Keratinocyte (primary cell): Measurements from ENCODE around the gene CUBN.

Experiments
- CTCF ChIP-seq, 3 experiments: IDR thresholded peaks in 1 of 3; conservative IDR thresholded peaks in 1 of 3; optimal IDR thresholded peaks in 1 of 3; 2 replicates in 2 of 3; 3 replicates in 1 of 3; pipeline versions ENCODE3 to v1.5.1; 2011; ENCODE audit warnings: low read length in 3 of 3, mild to moderate bottlenecking in 3 of 3, moderate library complexity in 2 of 3, control low read depth in 1 of 3, inconsistent platforms in 1 of 3; ENCODE audit not compliant: insufficient read depth in 2 of 3; ENCODE audit errors: extremely low read depth in 1 of 3
- EZH2 ChIP-seq: IDR thresholded peaks from one replicate; pipeline ENCODE4 v1.6.1; 2012; ENCODE audit warnings: inconsistent platforms, mild to moderate bottlenecking, low read length, moderate library complexity

GRCh38 chr10:17122726-17123661, 6.6 kb downstream of the CUBN start:
- TF ChIP-seq CTCF (optimal IDR thresholded peaks at IDR 0.05 in 1 of 3, IDR thresholded peaks at IDR 0.05 in 1 of 3, conservative IDR thresholded peaks at IDR 0.05 in 1 of 3; ENCODE audit: extremely low read depth in 1 of 3, insufficient read depth in 2 of 3, low read length in 3 of 3) (no peak), EZH2 (no peak)
